NCI-H2107 (cell line): ENCODE results near the gene ELFN2.

Experiments
- DNase-seq: peaks from one replicate; lab custom pipeline; 2025; lab: John Stamatoyannopoulos, UW

The ELFN2 gene

DNA sequence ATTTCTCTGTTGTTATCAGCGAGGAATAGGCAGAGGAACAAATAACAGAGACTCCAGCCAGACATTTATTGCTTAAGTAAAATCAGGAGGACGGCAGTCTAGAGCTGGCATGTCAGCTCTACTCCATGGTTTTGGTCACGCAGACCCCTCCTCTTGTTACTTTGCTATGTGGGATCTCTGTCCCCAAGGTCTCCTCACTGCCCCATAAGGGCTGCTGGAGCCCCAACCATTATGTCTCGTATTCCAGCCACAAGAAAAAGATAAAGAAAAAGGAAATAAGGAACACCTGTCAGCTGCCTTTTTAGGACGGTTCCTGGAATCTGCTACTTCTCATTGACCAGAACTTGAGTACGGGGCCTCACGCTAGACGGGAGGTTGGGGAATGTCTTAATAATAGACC lies 70.4 kb downstream of the ELFN2 start:
- DNase-seq, result no peak

- no peak for DNase-seq
These were observed 72.1 kb downstream of the ELFN2 start for GRCh38 chr22:37355174-37355573.

GRCh38 chr22:37354670-37355069 lies 72.6 kb downstream of the ELFN2 start:
- DNase-seq, result no peak

DNA sequence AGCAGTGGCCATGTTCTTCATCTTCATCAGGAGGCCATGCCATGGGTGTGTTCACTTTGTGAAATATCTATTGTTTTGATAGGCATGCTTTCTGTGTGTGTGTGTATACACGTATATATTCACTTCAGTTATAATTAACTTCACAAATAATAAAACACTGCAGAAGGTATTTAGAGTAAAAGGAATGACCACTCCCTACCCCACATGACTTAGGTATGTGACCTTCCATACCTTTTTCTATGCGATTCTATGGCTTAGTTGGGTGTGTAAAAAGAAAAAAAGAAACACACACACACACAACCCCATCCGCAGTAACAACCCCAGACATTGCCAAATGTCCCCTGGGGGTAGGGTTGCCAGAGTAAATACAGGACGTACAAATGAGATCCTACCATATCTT lies 73.0 kb downstream of the ELFN2 start:
- no peak for DNase-seq

- DNase-seq, result no peak
These were observed 73.4 kb downstream of the ELFN2 start for GRCh38 chr22:37353839-37354238.

DNA sequence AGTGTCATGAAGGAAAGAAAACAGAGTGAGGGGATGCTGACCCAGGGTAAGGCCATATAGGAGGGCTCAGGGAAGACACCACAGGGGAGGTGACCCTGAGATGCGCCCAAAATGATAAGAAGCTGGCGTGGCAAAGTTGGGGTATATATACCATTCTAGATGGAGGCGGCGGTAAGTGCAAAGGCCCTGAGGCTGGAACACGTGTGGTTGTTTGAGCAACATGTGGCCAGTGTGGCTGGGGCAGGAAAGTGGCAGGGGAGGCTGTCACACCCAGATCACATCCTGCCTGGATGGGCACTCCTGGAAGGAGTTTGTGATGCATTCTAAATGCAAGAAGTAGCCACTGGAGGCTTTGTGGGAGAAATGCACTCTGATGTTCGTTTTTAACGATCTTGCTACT lies 74.8 kb downstream of the ELFN2 start:
- DNase-seq, result no peak

GRCh38 chr22:37351232-37351631 lies 76.0 kb downstream of the ELFN2 start:
- DNase-seq, result no peak

DNA sequence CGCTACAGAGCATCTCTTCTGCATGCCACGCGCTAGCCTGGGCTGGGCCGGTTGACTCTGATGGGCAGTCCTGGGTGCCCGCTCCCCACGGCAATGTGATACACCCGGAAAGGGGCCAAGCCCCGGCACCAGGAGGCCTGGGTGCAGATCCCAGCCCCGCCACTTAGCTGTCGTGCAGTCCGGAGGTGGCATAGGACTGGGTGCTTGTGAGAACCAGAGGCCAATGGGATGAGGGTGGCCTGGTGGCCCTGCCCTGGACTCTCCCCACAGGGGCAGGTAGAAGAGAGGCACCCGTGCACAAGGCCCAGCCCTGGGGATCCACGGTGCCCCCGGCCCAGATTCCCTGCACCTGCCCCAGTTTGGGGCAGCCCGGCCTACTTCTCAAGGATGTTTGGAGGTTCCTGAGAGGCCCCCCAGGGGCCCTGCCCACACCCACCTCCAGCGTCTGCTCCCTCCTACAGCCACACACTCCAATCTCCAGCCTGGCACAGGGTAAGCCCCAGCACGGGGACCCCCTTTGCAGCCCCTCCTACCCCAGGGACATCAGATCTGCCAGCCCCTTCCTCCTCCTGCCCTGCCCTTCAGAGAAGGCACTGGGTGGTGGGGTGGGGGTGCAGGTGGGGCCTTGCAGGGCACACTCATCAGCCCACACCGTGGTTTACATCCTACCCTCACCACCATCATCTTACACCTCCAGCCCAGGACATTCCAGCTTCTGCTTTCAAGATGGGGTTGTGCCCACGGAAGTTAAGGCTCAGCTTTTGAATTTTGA lies 78.0 kb downstream of the ELFN2 start:
- no peak for DNase-seq

- no peak for DNase-seq
These were observed 80.8 kb downstream of the ELFN2 start for GRCh38 chr22:37346505-37346895.

- DNase-seq, result no peak
These were observed 81.3 kb downstream of the ELFN2 start for GRCh38 chr22:37345863-37346504.

- no peak for DNase-seq
These were observed 82.4 kb downstream of the ELFN2 start for GRCh38 chr22:37344735-37345449.

DNA sequence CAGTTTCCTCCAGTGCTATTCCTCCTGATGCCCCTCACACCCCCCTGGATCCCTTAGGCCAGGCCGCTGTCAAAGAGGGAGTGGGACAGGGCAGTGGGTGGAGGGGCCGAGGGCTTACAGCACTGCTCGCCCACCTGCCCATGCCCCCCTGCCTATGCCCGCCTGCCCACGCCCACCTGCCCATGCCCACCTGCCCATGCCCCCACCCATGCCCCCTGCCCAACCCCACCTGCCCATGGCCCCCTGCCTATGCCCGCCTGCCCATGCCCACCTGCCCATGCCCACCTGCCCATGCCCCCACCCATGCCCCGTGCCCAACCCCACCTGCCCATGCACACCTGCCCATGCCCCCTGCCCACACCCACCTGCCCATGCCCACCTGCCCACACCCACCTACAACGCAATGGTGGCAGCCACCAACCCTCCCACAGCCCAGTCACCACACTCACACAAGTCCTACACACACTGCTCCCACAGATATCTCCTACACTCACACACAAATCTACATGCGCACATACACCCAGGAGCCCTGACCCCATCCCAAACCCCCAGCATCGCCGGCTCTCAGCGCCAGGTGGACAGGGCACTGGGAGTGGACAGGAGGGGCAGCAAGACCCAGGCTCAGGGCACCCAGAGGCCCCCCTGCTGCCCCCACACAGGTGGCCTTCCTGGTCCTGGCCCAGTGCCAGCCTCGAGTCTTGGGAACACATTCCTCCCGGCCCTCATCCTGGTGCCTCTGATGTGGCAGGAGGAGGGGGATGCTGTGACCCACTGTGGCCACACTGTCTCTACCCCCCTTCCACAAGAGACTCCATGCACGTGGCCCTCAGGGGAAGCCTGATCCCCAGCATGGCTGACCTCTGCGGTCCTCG lies 83.2 kb downstream of the ELFN2 start:
- no peak for DNase-seq

GRCh38 chr22:37343348-37343747 lies 83.9 kb downstream of the ELFN2 start:
- DNase-seq, result no peak

GRCh38 chr22:37342065-37342464 lies 85.2 kb downstream of the ELFN2 start:
- no peak for DNase-seq

GRCh38 chr22:37340331-37341262 lies 86.7 kb downstream of the ELFN2 start:
- peak; percentile 29 for DNase-seq

DNA sequence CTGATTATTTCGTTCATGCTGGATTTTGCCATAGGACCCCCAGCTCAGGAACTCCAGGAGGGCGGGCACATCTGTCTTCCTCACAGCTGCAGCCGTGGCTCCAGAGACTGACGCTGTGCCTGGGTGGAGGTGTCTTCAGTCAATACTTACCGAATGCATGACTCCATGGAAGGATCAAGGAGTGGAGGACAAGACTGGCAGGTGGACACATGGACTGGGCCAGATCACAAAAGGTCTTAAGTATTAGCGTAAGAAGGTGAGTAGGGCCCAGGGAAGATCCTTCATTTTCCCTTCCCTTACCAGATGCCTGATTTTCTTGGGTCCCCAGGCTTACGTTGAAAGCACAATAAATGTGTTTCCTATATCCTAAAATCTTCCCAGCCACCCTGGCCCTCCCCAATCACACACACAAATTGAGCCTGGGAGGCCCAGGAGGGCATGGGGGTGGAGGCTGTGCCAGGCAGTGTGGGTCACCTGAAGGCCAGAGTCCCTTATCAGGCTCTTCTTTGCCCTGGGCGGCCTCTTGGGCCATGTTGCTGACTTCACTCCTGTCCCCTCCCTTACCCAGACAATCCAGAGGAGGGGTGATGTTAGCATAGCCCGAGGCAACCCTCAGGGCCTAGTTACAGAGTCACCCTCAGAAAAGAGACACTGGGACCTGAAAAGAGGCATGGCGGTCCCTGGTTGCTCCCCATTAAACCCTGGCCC lies 88.6 kb downstream of the ELFN2 start:
- no peak for DNase-seq

GRCh38 chr22:37337204-37337943 lies 89.9 kb downstream of the ELFN2 start:
- no peak for DNase-seq

DNA sequence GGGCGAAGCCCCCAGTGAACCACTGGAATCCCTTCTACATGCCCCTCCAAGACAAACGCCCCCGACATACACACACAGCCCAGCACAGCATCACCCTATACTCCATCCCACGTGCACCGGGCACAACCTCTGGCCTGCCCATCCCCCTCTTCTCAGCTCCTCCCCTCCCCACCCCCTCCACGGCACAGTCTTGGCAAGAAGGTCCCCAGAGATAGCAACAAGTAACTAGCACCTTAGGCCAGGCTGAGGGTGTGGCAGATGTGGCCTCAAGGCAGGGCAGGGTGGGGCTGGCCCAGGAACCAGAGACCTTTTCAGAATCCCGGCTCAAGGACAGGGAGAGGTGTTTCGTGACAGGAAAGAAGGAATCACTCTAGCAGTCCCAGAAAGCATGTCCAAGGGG lies 90.7 kb downstream of the ELFN2 start:
- no peak for DNase-seq

GRCh38 chr22:37335806-37336199 lies 91.5 kb downstream of the ELFN2 start:
- no peak for DNase-seq
